Activated CD4-positive, alpha-beta T cell treated with anti-CD3 and anti-CD28 coated beads, Interleukin-2, amount 50 U/mL, for 24 hours (primary cell): ENCODE results near the gene CCDC40.

Experiments used
- DNase-seq, 2 donors: peaks; one replicate each; pipeline ENCODE4 v3.0.0-alpha.2; 2020; ENCODE audit warnings: low read depth in 1 of 2, low spot score in 1 of 2

CCDC40 gene

DNA sequence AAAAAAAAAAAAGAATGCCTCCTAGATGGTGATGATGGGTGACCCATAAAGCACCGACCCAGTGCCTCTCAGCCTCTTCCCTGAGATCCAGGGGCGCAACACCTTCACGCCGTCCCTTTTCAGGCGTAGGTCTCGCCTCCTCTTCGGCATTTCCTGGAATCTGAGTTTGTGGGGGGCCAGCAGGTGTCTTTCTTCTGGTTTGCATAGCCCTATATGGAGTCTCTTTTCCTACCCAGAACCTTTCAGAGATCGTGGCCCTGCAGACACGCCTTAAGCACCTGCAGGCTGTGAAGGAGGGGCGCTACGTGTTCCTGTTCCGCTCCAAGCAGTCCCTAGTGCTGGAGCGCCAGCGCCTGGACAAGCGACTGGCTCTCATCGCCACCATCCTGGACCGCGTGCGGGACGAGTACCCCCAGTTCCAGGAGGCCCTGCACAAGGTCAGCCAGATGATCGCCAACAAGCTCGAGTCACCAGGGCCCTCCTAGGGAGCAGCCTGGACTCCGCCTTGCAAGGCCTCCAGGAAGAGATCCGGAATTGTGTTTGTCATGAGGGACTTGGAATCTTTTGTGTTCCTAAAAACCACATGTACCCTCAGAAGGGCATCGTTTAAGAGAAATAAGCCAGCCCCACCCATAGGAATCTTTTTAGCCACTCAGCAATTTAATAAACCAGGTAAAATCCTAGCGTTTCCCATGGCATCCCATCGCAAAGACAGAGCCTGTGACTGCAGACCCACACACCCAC lies 63.0 kb downstream of the CCDC40 start:
- no peak for DNase-seq

GRCh38 chr17:80100035-80100323 lies 63.5 kb downstream of the CCDC40 start:
- no peak for DNase-seq

- DNase-seq, result peak; percentile 70 to 81
Measured at GRCh38 chr17:80101011-80101945, 64.8 kb downstream of the CCDC40 start, which contains the start of gene GAA. Gene GAA, plus strand, starts transcription at chr17:80101581. Its CDS starts 3,006 bp downstream, at chr17:80104587.

- DNase-seq, result peak in 1 of 2 donors; percentile 12
Measured at GRCh38 chr17:80101946-80102663, 65.7 kb downstream of the CCDC40 start.

DNA sequence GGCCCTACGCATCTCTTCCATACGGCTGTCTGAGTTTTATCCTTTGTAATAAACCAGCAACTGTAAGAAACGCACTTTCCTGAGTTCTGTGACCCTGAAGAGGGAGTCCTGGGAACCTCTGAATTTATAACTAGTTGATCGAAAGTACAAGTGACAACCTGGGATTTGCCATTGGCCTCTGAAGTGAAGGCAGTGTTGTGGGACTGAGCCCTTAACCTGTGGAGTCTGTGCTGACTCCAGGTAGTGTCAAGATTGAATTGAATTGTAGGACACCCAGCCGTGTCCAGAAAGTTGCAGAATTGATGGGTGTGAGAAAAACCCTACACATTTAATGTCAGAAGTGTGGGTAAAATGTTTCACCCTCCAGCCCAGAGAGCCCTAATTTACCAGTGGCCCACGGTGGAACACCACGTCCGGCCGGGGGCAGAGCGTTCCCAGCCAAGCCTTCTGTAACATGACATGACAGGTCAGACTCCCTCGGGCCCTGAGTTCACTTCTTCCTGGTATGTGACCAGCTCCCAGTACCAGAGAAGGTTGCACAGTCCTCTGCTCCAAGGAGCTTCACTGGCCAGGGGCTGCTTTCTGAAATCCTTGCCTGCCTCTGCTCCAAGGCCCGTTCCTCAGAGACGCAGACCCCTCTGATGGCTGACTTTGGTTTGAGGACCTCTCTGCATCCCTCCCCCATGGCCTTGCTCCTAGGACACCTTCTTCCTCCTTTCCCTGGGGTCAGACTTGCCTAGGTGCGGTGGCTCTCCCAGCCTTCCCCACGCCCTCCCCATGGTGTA lies 66.4 kb downstream of the CCDC40 start:
- no peak for DNase-seq

DNA sequence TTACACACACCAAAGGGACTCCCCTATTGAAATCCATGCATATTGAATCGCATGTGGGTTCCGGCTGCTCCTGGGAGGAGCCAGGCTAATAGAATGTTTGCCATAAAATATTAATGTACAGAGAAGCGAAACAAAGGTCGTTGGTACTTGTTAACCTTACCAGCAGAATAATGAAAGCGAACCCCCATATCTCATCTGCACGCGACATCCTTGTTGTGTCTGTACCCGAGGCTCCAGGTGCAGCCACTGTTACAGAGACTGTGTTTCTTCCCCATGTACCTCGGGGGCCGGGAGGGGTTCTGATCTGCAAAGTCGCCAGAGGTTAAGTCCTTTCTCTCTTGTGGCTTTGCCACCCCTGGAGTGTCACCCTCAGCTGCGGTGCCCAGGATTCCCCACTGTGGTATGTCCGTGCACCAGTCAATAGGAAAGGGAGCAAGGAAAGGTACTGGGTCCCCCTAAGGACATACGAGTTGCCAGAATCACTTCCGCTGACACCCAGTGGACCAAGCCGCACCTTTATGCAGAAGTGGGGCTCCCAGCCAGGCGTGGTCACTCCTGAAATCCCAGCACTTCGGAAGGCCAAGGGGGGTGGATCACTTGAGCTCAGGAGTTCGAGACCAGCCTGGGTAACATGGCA lies 67.1 kb downstream of the CCDC40 start:
- no peak for DNase-seq

DNA sequence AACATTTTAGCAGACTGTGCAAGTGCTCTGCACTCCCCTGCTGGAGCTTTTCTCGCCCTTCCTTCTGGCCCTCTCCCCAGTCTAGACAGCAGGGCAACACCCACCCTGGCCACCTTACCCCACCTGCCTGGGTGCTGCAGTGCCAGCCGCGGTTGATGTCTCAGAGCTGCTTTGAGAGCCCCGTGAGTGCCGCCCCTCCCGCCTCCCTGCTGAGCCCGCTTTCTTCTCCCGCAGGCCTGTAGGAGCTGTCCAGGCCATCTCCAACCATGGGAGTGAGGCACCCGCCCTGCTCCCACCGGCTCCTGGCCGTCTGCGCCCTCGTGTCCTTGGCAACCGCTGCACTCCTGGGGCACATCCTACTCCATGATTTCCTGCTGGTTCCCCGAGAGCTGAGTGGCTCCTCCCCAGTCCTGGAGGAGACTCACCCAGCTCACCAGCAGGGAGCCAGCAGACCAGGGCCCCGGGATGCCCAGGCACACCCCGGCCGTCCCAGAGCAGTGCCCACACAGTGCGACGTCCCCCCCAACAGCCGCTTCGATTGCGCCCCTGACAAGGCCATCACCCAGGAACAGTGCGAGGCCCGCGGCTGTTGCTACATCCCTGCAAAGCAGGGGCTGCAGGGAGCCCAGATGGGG lies 68.0 kb downstream of the CCDC40 start:
- no peak for DNase-seq

DNA sequence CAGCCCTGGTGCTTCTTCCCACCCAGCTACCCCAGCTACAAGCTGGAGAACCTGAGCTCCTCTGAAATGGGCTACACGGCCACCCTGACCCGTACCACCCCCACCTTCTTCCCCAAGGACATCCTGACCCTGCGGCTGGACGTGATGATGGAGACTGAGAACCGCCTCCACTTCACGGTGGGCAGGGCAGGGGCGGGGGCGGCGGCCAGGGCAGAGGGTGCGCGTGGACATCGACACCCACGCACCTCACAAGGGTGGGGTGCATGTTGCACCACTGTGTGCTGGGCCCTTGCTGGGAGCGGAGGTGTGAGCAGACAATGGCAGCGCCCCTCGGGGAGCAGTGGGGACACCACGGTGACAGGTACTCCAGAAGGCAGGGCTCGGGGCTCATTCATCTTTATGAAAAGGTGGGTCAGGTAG lies 68.5 kb downstream of the CCDC40 start:
- DNase-seq, result no peak

DNA sequence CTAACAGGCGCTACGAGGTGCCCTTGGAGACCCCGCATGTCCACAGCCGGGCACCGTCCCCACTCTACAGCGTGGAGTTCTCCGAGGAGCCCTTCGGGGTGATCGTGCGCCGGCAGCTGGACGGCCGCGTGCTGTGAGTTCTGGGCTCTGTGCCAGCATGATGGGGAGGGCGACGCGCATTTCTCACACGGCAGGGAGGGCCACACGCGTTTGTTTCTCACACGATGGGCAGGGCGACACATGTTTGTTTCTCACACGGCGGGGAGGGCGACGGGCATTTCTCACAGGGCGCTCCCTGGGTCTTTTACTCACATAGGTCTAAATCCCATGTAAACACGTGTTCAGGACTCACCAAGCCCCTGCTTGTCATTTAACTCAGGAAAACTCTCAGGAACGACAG lies 69.3 kb downstream of the CCDC40 start:
- no peak for DNase-seq

DNA sequence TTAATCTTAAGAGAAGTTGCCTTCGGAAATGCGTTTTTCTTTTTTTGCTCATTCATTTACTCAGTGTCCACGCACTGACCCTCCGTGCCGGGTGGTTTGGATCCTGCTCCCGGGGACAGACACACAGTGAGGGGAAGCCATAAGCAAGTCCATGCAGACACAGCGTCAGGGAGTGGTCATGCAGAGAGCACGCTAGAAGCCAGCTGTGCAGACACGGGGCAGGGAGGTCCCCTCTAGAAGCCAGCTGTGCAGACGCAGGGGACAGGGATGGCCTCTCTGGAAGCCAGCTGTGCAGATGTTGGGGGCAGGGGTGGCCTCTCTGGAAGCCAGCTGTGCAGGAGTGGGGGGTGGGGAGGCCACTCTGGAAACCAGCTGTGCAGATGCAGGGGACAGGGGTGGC lies 69.7 kb downstream of the CCDC40 start:
- no peak for DNase-seq

DNA sequence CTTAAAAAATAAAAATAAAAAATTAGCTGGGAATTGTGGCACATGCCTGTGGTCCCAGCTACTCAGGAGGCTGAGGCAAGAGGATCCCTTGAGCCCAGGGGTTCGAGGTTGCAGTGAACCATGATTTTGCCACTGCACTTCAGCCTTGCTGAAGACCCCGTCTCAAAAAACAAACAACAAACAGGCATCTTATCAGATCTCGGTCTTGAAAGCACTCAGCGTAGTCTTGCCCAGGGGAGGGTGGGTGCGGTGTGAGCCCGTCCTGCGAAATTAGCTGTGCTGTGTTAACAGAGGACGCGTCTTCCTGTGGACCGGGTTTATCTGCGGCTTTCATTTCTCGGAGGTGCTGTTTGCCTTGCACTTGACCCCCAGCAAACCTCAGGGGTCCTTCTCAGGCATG lies 70.3 kb downstream of the CCDC40 start:
- DNase-seq, result no peak

DNA sequence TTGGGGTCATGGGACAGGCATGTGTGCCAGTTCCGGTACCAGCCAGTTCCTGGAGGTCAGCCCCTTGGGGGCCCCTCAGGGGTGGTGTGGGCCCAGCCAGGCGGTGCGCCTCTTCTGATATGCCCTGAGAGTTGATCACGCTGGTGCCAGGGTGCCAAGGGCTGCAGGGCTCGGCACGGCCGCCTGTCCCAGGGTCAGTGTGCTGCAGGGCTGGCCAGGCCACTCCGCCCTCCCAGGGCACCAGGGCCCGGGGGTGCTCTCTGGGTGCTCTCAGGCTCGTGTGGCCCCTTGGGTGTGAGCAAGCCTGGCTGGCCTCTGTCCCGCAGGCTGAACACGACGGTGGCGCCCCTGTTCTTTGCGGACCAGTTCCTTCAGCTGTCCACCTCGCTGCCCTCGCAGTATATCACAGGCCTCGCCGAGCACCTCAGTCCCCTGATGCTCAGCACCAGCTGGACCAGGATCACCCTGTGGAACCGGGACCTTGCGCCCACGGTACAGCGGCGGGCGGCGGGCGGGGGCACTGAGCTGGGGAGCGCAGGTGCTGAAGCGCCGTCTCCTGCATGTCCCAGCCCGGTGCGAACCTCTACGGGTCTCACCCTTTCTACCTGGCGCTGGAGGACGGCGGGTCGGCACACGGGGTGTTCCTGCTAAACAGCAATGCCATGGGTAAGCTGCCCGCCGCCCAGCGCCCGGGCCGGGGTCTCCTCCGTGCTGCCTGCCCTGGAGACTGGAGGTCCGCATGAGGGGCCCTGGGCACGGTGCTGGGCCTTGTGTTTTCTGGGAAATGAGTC lies 71.0 kb downstream of the CCDC40 start:
- no peak for DNase-seq

DNA sequence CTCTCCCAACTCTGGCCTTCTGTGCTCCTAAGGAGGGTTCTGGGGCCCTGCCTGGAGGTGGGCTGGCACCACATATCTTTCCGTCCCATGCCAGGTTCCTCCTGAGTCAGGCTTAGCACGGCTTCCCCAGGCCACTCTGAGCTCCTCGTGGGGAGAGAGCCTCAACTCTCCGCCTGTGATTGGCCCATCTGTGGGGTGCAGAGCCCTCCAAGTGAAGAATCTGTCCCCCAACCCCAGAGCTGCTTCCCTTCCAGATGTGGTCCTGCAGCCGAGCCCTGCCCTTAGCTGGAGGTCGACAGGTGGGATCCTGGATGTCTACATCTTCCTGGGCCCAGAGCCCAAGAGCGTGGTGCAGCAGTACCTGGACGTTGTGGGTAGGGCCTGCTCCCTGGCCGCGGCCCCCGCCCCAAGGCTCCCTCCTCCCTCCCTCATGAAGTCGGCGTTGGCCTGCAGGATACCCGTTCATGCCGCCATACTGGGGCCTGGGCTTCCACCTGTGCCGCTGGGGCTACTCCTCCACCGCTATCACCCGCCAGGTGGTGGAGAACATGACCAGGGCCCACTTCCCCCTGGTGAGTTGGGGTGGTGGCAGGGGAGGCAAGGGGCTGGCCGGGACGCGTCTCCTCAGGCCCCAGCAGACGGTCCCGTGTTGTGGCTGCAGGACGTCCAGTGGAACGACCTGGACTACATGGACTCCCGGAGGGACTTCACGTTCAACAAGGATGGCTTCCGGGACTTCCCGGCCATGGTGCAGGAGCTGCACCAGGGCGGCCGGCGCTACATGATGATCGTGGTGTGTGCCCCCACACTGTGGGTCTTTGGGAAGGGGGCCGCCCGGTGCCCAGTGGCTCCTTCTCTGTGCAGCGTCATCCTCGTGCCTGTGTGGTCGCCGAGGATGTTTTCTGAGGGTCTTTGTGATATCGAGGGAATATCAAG lies 71.9 kb downstream of the CCDC40 start:
- no peak for DNase-seq

GRCh38 chr17:80109066-80109660 lies 72.7 kb downstream of the CCDC40 start:
- no peak for DNase-seq

DNA sequence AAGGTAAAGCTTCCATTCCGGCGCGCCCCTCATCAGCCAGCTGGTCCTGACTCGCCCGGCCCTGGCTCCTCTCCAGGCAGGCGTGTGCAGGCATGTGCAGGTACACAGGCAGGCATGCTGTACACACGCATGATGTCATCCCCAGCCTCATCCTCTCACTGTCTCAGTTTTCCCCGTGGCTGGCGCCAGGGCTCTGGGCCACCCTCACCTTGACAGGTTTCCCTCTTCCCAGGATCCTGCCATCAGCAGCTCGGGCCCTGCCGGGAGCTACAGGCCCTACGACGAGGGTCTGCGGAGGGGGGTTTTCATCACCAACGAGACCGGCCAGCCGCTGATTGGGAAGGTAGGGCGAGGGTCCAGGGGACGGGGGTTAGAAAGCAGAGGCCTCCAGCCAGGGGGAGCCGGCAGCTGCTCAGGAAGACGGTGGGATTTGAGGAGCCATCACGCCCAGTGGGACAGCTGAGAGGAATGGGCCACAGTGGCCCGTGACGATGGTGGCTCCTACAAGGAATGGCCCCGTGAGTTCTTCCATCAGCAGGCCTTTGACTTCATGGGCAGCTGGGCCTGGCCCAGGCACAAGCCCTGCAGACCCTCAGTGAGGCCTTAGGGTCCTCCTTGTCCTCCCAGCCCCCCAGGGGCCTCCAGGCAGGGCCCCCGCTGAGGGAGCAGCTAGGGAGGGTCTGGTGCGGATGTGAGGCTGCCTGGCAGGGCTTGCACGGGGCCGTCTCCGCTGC lies 73.4 kb downstream of the CCDC40 start:
- no peak for DNase-seq

GRCh38 chr17:80110447-80110812 lies 74.0 kb downstream of the CCDC40 start:
- no peak for DNase-seq
